ENCODE data around the gene DHRS3.

DNA sequence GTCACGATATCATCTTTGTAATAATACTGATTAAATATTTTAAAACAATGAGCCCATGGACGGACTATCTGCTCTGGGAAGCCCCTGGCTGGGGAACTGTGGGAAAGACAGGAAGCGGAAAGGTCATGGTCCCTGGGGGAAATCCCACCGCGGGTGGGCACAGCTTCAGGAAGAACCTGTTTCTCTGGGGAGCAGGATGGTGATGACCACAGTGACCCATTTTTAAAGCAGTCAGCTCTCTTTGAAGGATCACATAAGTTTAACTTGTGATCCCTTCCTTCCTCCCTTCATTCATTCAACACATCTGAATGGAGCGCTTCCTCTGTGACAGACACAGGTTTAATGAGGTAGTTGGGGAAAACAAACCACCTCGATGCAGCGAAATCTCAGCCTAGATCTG, 73.0 kb downstream of the DHRS3 start:
- no peak for TF ChIP-seq SIN3A (IDR thresholded peaks at IDR 0.05; ENCODE audit: borderline replicate concordance, insufficient read depth, low read length)
- TF ChIP-seq POLR2AphosphoS5 (IDR thresholded peaks at IDR 0.05; ENCODE audit: low read depth, low read length) = no peak
